H9 (cell line): Measurements from ENCODE around the gene RIMOC1. TPM values are rescaled to one million over a fixed set of nuclear protein-coding genes. Genes with fewer than 3 reads are reported as not detected.

Source experiments
- DNase-seq: peaks from one replicate; pipeline ENCODE4 v3.0.0-alpha.2; 2017
- H2AFZ ChIP-seq: one replicate; pipeline ENCODE4 v1.6.1; 2013; ENCODE audit warnings: mild to moderate bottlenecking, low read length, control low read depth, moderate library complexity
- H2AK5ac ChIP-seq: 2 replicates; pipeline ENCODE4 v1.6.1; 2013; ENCODE audit warnings: low read length, control low read depth, mixed read lengths; ENCODE audit not compliant: insufficient read length
- H2BK120ac ChIP-seq: one replicate; pipeline ENCODE4 v1.6.1; 2013; ENCODE audit warnings: low read depth, mild to moderate bottlenecking, low read length, control low read depth, inconsistent platforms; ENCODE audit not compliant: poor library complexity, severe bottlenecking
- H2BK12ac ChIP-seq: 2 replicates; pipeline ENCODE4 v1.6.1; 2013; ENCODE audit warnings: low read length, control low read depth, mixed read lengths, low read depth; ENCODE audit not compliant: insufficient read length
- H2BK15ac ChIP-seq: 2 replicates; pipeline ENCODE4 v1.6.1; 2013; ENCODE audit warnings: low read depth, low read length, control low read depth
- H2BK20ac ChIP-seq: one replicate; pipeline ENCODE4 v1.6.1; 2013; ENCODE audit warnings: low read depth, mild to moderate bottlenecking, low read length, control low read depth, inconsistent platforms; ENCODE audit not compliant: poor library complexity, severe bottlenecking
- H2BK5ac ChIP-seq: 2 replicates; pipeline ENCODE4 v1.6.1; 2013; ENCODE audit warnings: low read length, control low read depth, mixed read lengths; ENCODE audit not compliant: insufficient read length
- H3K14ac ChIP-seq: 2 replicates; pipeline ENCODE4 v1.6.1; 2013; ENCODE audit warnings: low read length, control low read depth; ENCODE audit not compliant: insufficient read depth
- H3K18ac ChIP-seq: 2 replicates; pipeline ENCODE4 v1.6.1; 2013; ENCODE audit warnings: low read depth, mild to moderate bottlenecking, mixed read lengths, low read length, control low read depth; ENCODE audit not compliant: insufficient read length
- H3K23ac ChIP-seq: 2 replicates; pipeline ENCODE4 v1.6.1; 2013; ENCODE audit warnings: low read length, control low read depth, mixed read lengths, low read depth; ENCODE audit not compliant: insufficient read length
- H3K23me2 ChIP-seq: 2 replicates; pipeline ENCODE4 v1.6.1; 2013; ENCODE audit warnings: low read depth, mild to moderate bottlenecking, mixed read lengths, low read length, control low read depth; ENCODE audit not compliant: insufficient read length, poor library complexity, severe bottlenecking
- H3K27ac ChIP-seq: 2 replicates; pipeline ENCODE4 v1.5.1; 2013; ENCODE audit warnings: low read length, control low read depth, mixed read lengths, low read depth; ENCODE audit not compliant: insufficient read length
- H3K27me3 ChIP-seq: 2 replicates; pipeline ENCODE4 v1.6.1; 2013; ENCODE audit warnings: low read length, control low read depth, inconsistent platforms; ENCODE audit not compliant: insufficient read depth
- H3K4ac ChIP-seq: 2 replicates; pipeline ENCODE4 v1.6.1; 2013; ENCODE audit warnings: low read depth, mild to moderate bottlenecking, control low read depth, inconsistent platforms, low read length, moderate library complexity
- H3K4me1 ChIP-seq: 2 replicates; pipeline ENCODE4 v1.6.1; 2013; ENCODE audit warnings: low read length, control low read depth, inconsistent platforms; ENCODE audit not compliant: insufficient read depth
- H3K4me2 ChIP-seq: 2 replicates; pipeline ENCODE4 v1.6.1; 2013; ENCODE audit warnings: low read length, control low read depth, mixed read lengths; ENCODE audit not compliant: insufficient read length, insufficient read depth
- H3K56ac ChIP-seq: 2 replicates; pipeline ENCODE4 v1.6.1; 2013; ENCODE audit warnings: low read depth, mild to moderate bottlenecking, mixed read lengths, low read length, control low read depth; ENCODE audit not compliant: insufficient read length
- H3K79me1 ChIP-seq: 2 replicates; pipeline ENCODE4 v1.6.1; 2013; ENCODE audit warnings: low read depth, mild to moderate bottlenecking, moderate library complexity, low read length, control low read depth, inconsistent platforms; ENCODE audit not compliant: insufficient read depth, poor library complexity, severe bottlenecking
- H3K79me2 ChIP-seq: 2 replicates; pipeline ENCODE4 v1.6.1; 2013; ENCODE audit warnings: low read length, control low read depth, inconsistent platforms; ENCODE audit not compliant: insufficient read depth
- H3K9ac ChIP-seq: 2 replicates; pipeline ENCODE4 v1.6.1; 2013; ENCODE audit warnings: low read length, control low read depth, mixed read lengths; ENCODE audit not compliant: insufficient read length; ENCODE audit errors: extremely low read depth
- H3K9me3 ChIP-seq: one replicate; pipeline ENCODE4 v1.6.1; 2013; ENCODE audit warnings: low read depth, low read length, inconsistent platforms; ENCODE audit not compliant: control insufficient read depth
- H3T11ph ChIP-seq: one replicate; pipeline ENCODE4 v1.6.1; 2013; ENCODE audit warnings: mild to moderate bottlenecking, low read length, control low read depth, inconsistent platforms
- H4K20me1 ChIP-seq: one replicate; pipeline ENCODE4 v1.6.1; 2013; ENCODE audit not compliant: control insufficient read depth, insufficient read length, insufficient read depth
- H4K5ac ChIP-seq: 2 replicates; pipeline ENCODE4 v1.6.1; 2013; ENCODE audit warnings: low read depth, mild to moderate bottlenecking, mixed read lengths, low read length, control low read depth; ENCODE audit not compliant: insufficient read length
- H4K8ac ChIP-seq: replicated peaks from 2 replicates; pipeline ENCODE4 v1.6.1; 2013; ENCODE audit warnings: low read length, control low read depth, mixed read lengths, low read depth; ENCODE audit not compliant: insufficient read length
- H4K91ac ChIP-seq: 2 replicates; pipeline ENCODE4 v1.6.1; 2013; ENCODE audit warnings: low read depth, mild to moderate bottlenecking, moderate library complexity, mixed read lengths, low read length, control low read depth; ENCODE audit not compliant: insufficient read length
- H3K27ac Mint-ChIP-seq, 3 experiments: 2 replicates in 2 of 3; 3 replicates in 1 of 3; pipeline ENCODE4 v1.8.0; 2020 to 2021; ENCODE audit warnings: mixed read lengths in 3 of 3, mild to moderate bottlenecking in 1 of 3, moderate library complexity in 1 of 3
- H3K27me3 Mint-ChIP-seq: 2 replicates; pipeline ENCODE4 v1.8.0; 2021; ENCODE audit warnings: low read depth, mild to moderate bottlenecking, moderate library complexity, mixed read lengths
- H3K36me3 Mint-ChIP-seq, 3 experiments: 2 replicates in 2 of 3; 3 replicates in 1 of 3; pipeline ENCODE4 v1.8.0; 2020 to 2021; ENCODE audit warnings: low read depth in 3 of 3, mixed read lengths in 3 of 3; ENCODE audit not compliant: insufficient read depth in 1 of 3
- H3K4me1 Mint-ChIP-seq, 2 experiments: 2 replicates each; pipeline ENCODE4 v1.8.0; 2020; ENCODE audit warnings: mixed read lengths in 2 of 2
- H3K4me3 Mint-ChIP-seq, 2 experiments: 2 replicates in 1 of 2; 3 replicates in 1 of 2; pipeline ENCODE4 v1.8.0; 2020 to 2021; ENCODE audit warnings: mild to moderate bottlenecking in 2 of 2, mixed read lengths in 2 of 2, moderate library complexity in 1 of 2
- H3K9me3 Mint-ChIP-seq, 2 experiments: 2 replicates in 1 of 2; 3 replicates in 1 of 2; pipeline ENCODE4 v1.8.0; 2020; ENCODE audit warnings: mild to moderate bottlenecking in 2 of 2, mixed read lengths in 2 of 2, moderate library complexity in 1 of 2
- WGBS: extraction: QIAGEN DNeasy Blood & Tissue Kit; methylation state at CpG from one replicate; pipeline ENCODE4 v1.1.7; 2013; ENCODE audit warnings: missing lambda C conversion rate, low lambda C conversion rate, mixed read lengths; ENCODE audit not compliant: insufficient read length; ENCODE audit errors: extremely low coverage; 5-methylcytosine and 5-hydroxymethylcytosine counted together
- total RNA-seq: library from RNA; stranded (reverse); gene quantifications from 2 replicates; pipeline ENCODE4 v1.2.1, GENCODE V29; 2021
- TF ChIP-seq, protein P1 (sequence below): fragments of 200-600 bp; sonication (generic); conservative IDR thresholded peaks from 3 replicates; pipeline ENCODE4 v1.8.0; 2021; ENCODE audit warnings: antibody characterized with exemption, mild to moderate bottlenecking

RIMOC1 gene
- total RNA-seq, 1 experiment from 2014 or later: 43.3 TPM

DNA sequence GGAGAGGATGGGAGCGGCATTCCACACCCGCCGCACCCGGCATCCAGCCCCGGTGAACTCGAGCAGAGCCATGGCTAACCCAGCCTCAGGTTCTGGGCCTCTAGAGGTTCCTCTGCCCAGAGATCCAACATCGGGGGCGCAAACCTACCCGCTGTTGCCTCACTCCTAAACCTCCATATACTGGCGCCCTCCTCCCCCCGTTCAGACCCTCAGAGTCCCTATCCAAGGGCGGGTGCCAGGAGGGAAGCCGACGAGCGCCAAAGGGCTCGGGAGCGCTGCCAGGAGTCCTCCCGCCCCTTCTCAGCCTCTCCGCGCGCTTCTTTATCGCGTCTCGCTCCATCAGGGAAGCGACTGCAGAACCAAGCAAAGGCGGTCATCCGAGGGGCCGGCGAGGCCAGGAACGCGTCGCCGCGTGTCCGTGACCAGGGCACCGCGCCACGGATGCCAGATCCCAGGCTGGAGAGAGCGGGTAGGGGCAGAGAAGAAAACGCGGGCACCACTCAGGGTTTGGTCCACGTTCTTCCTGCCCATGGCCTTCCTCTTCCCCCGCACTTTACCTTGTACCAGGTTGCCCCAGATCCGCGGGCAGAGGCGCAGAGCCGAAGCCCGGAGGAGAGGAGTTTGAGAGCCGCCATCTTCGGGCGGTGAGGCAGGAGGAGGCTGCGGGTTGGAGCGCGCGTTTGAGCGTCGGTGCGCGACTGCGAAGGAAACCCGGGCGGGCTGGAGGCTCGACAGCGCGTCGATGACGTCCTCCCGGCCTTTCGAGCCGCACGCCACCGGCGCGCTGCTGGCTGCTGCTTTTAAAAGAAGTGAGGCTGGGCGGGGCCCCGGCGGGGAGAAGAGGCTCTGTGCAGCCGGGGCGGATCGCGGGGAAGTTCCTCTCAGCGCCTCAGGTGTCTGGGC is 34.2 kb upstream of the RIMOC1 start, which contains the start of gene OXCT1:
OXCT1 (minus strand) TSS at position 702 of the 903 bp plus-strand sequence; CDS start at position 635, 67 bp downstream.
- Mint-ChIP-seq H3K27me3 (peaks cover 26% of the 10 kb centered on the region), H3K4me1 (peaks cover 10 to 11% of the 10 kb centered on the region in 2 experiments), H3K36me3 (peaks cover 0 to 2% (median 0%) of the 10 kb centered on the region in 3 experiments; a peak in 3 of 7 replicates), H3K9me3 (no peaks in the 10 kb centered on the region), H3K4me3 (peak within 1 kb of the TSS; percentile 80 to 90), H3K27ac (peak within 1 kb of the TSS; percentile 44 to 91 (median 86); a peak in 4 of 7 replicates)
- Histone ChIP-seq H3K4ac (no peak within 1 kb of the TSS), H2AFZ (no peak within 1 kb of the TSS), H2AK5ac (no peak within 1 kb of the TSS), H3T11ph (no peak within 1 kb of the TSS), H3K56ac (no peak within 1 kb of the TSS), H3K27me3 (peaks cover 5% of the 10 kb centered on the region; the same call in 1 of the 2 replicates), H4K91ac (no peak within 1 kb of the TSS), H4K5ac (peak within 1 kb of the TSS; percentile 13), H3K4me1 (no peaks in the 10 kb centered on the region), H3K23me2 (peaks cover 11% of the 10 kb centered on the region), H3K14ac (peak within 1 kb of the TSS; percentile 92), H3K18ac (peak within 1 kb of the TSS; percentile 80), H3K79me1 (no peaks in the 10 kb centered on the region), H4K8ac (no peak within 1 kb of the TSS), H2BK20ac (no peak within 1 kb of the TSS), H2BK15ac (no peak within 1 kb of the TSS), H3K23ac (no peak within 1 kb of the TSS), H3K9ac (peak within 1 kb of the TSS; percentile 69), H3K79me2 (no peaks in the 10 kb centered on the region), H3K27ac (no peak within 1 kb of the TSS), H3K9me3 (no peaks in the 10 kb centered on the region), H2BK120ac (no peak within 1 kb of the TSS), H2BK12ac (no peak within 1 kb of the TSS), H3K4me2 (peak within 1 kb of the TSS; percentile 49), H4K20me1 (no peaks in the 10 kb centered on the region), H2BK5ac (no peak within 1 kb of the TSS)
- DNase-seq: peak; percentile 85
- TF ChIP-seq, protein P1, sequence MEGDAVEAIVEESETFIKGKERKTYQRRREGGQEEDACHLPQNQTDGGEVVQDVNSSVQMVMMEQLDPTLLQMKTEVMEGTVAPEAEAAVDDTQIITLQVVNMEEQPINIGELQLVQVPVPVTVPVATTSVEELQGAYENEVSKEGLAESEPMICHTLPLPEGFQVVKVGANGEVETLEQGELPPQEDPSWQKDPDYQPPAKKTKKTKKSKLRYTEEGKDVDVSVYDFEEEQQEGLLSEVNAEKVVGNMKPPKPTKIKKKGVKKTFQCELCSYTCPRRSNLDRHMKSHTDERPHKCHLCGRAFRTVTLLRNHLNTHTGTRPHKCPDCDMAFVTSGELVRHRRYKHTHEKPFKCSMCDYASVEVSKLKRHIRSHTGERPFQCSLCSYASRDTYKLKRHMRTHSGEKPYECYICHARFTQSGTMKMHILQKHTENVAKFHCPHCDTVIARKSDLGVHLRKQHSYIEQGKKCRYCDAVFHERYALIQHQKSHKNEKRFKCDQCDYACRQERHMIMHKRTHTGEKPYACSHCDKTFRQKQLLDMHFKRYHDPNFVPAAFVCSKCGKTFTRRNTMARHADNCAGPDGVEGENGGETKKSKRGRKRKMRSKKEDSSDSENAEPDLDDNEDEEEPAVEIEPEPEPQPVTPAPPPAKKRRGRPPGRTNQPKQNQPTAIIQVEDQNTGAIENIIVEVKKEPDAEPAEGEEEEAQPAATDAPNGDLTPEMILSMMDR: no peak
- no CpG with 5 or more reads among the region's 82 CpGs for WGBS
